Liver (tissue), 9 donors: ENCODE data around the gene RSRC2. TPM values are rescaled to one million over a fixed set of nuclear protein-coding genes. Genes with fewer than 3 reads are reported as not detected.
"Not testable (repeated sequence)": the region's sequence is repeated elsewhere in the genome, so short reads cannot be mapped to it uniquely, and the experiment has no call there.

Source experiments
- DNase-seq: peaks from one replicate; pipeline ENCODE4 v3.0.0-alpha.2; 2017; ENCODE audit warnings: low spot score
- H3K27ac ChIP-seq, 2 donors: one replicate each; pipeline ENCODE4 v1.7.0; 2013; ENCODE audit warnings: inconsistent platforms in 2 of 2, low read length in 2 of 2, control low read depth in 1 of 2, low read depth in 1 of 2, mild to moderate bottlenecking in 1 of 2
- H3K27me3 ChIP-seq, 4 donors: one replicate each; pipeline versions ENCODE4 v1.6.1 to v1.7.0; 2013; ENCODE audit warnings: low read length in 3 of 4, inconsistent platforms in 1 of 4, mild to moderate bottlenecking in 1 of 4, moderate library complexity in 1 of 4; ENCODE audit not compliant: control insufficient read depth in 4 of 4, insufficient read depth in 4 of 4
- H3K36me3 ChIP-seq, 4 donors: one replicate each; pipeline versions ENCODE4 v1.6.1 to v1.7.0; 2013; ENCODE audit warnings: low read length in 3 of 4, mild to moderate bottlenecking in 3 of 4, low read depth in 1 of 4, moderate library complexity in 1 of 4; ENCODE audit not compliant: control insufficient read depth in 4 of 4, insufficient read depth in 3 of 4
- H3K4me1 ChIP-seq, 4 donors: one replicate each; pipeline versions ENCODE4 v1.6.1 to v1.7.0; 2013; ENCODE audit warnings: low read length in 3 of 4, mild to moderate bottlenecking in 3 of 4, moderate library complexity in 1 of 4; ENCODE audit not compliant: control insufficient read depth in 4 of 4, insufficient read depth in 4 of 4
- H3K4me3 ChIP-seq, 3 donors: one replicate each; pipeline versions ENCODE4 v1.6.1 to v1.7.0; 2013; ENCODE audit warnings: low read length in 3 of 3, control low read depth in 1 of 3, low read depth in 1 of 3, mild to moderate bottlenecking in 1 of 3
- H3K9ac ChIP-seq, 2 donors: one replicate each; pipeline ENCODE4 v1.7.0; 2013; ENCODE audit warnings: low read length in 2 of 2, mild to moderate bottlenecking in 2 of 2, moderate library complexity in 2 of 2, control low read depth in 1 of 2, low read depth in 1 of 2
- H3K9me3 ChIP-seq, 4 donors: one replicate each; pipeline versions ENCODE4 v1.6.1 to v1.7.0; 2013; ENCODE audit warnings: low read length in 3 of 4; ENCODE audit not compliant: control insufficient read depth in 4 of 4
- EGR1 ChIP-seq, 2 donors: IDR thresholded peaks; 2 replicates each; pipeline ENCODE4 v1.6.1; 2016 to 2018; ENCODE audit warnings: antibody characterized with exemption in 2 of 2, low read depth in 2 of 2
- FOXA2 ChIP-seq: IDR thresholded peaks from 2 replicates; pipeline ENCODE4 v1.6.1; 2016; ENCODE audit warnings: antibody characterized with exemption
- GABPA ChIP-seq, 2 donors: IDR thresholded peaks in 1 of 2; conservative IDR thresholded peaks in 1 of 2; 2 replicates each; pipeline ENCODE4 v1.6.1; 2016; ENCODE audit warnings: antibody characterized with exemption in 2 of 2, mild to moderate bottlenecking in 1 of 2, moderate library complexity in 1 of 2
- HNF4A ChIP-seq, 2 donors: conservative IDR thresholded peaks; 2 replicates each; pipeline ENCODE4 v1.6.1; 2016; ENCODE audit warnings: antibody characterized with exemption in 2 of 2, mild to moderate bottlenecking in 2 of 2
- HNF4G ChIP-seq: IDR thresholded peaks from 2 replicates; pipeline ENCODE4 v1.6.1; 2016; ENCODE audit warnings: antibody characterized with exemption
- JUND ChIP-seq, 2 donors: IDR thresholded peaks; 2 replicates each; pipeline ENCODE4 v1.6.1; 2016; ENCODE audit warnings: antibody characterized with exemption in 2 of 2
- NR2F2 ChIP-seq: IDR thresholded peaks from 2 replicates; pipeline ENCODE4 v1.6.1; 2016; ENCODE audit warnings: antibody characterized with exemption
- WGBS: extraction: QIAGEN DNeasy Blood & Tissue Kit; methylation state at CpG from one replicate; pipeline ENCODE4 v1.1.7; 2013; 5-methylcytosine and 5-hydroxymethylcytosine counted together
- polyA plus RNA-seq, 2 donors: library from polyadenylated mRNA; stranded (reverse) in 1 of 2; unstranded in 1 of 2; fragments of 200-250 nt in 1 of 2; fragments of >200 nt in 1 of 2; fragmentation: Nextera tagmentation in 1 of 2; extraction: Ambion mirVana in 1 of 2; gene quantifications; one replicate each; pipeline versions ENCODE4 v1.2.1 to v1.2.3, GENCODE V29; 2013 to 2015
- total RNA-seq, 2 donors: library from RNA; depleted of rRNA; stranded (reverse); fragments of >200 nt; gene quantifications; one replicate each; pipeline ENCODE4 v1.2.3, GENCODE V29; 2014
- TF ChIP-seq, protein P1 (sequence below): IDR thresholded peaks from 2 replicates; pipeline ENCODE4 v1.6.1; 2016; ENCODE audit warnings: antibody characterized with exemption, mild to moderate bottlenecking
- TF ChIP-seq, protein P2 (sequence below): fragments of 150-350 bp; IDR thresholded peaks from 2 replicates; pipeline ENCODE4 v1.5.1; 2017; ENCODE audit warnings: improper control_type of control experiment, low read depth, low read length; ENCODE audit not compliant: missing input control
- TF ChIP-seq, protein P3 (sequence below): IDR thresholded peaks from 2 replicates; pipeline ENCODE4 v1.6.1; 2016; ENCODE audit warnings: antibody characterized with exemption
- TF ChIP-seq, protein P4 (sequence below): IDR thresholded peaks from 2 replicates; pipeline ENCODE4 v1.6.1; 2016; ENCODE audit warnings: antibody characterized with exemption
- donor health status: healthy.
- donor health status: healthy.
- donor health status: healthy.
- donor health status: healthy.
- donor health status: healthy.

RSRC2 gene
- total and polyA plus RNA-seq, 4 donors = 15.5 to 31.4 (median 25.7) TPM

DNA sequence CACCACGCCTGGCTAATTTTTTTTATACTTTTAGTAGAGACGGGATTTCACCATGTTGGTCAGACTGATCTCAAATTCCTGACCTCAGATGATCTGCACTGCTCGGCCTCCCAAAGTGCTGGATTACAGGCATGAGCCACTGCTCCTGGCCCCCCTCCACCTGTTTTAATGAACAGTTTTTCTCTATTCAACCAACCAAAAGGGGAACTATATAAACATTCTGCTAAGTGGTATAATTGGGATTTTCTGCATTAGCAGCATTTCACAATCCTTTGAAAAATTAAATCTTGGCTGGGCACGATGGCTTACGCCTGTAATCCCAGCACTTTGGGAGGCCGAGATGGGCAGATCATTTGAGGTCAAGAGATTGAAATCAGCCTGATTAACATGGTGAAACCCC lies 45.1 kb upstream of the RSRC2 start:
- no peak for DNase-seq
- WGBS = 95% methylated on average over 6 of the region's 6 CpGs
- Histone ChIP-seq H3K36me3 (peaks cover 4 to 9% (median 7%) of the 10 kb centered on the region in 4 donors), H3K9ac (no peak overlapping the region), H3K27ac (no peak overlapping the region), H3K4me3 (no peak overlapping the region), H3K4me1 (no peaks in the 10 kb centered on the region), H3K9me3 (no peaks in the 10 kb centered on the region), H3K27me3 (no peaks in the 10 kb centered on the region)
- TF ChIP-seq, protein P1, sequence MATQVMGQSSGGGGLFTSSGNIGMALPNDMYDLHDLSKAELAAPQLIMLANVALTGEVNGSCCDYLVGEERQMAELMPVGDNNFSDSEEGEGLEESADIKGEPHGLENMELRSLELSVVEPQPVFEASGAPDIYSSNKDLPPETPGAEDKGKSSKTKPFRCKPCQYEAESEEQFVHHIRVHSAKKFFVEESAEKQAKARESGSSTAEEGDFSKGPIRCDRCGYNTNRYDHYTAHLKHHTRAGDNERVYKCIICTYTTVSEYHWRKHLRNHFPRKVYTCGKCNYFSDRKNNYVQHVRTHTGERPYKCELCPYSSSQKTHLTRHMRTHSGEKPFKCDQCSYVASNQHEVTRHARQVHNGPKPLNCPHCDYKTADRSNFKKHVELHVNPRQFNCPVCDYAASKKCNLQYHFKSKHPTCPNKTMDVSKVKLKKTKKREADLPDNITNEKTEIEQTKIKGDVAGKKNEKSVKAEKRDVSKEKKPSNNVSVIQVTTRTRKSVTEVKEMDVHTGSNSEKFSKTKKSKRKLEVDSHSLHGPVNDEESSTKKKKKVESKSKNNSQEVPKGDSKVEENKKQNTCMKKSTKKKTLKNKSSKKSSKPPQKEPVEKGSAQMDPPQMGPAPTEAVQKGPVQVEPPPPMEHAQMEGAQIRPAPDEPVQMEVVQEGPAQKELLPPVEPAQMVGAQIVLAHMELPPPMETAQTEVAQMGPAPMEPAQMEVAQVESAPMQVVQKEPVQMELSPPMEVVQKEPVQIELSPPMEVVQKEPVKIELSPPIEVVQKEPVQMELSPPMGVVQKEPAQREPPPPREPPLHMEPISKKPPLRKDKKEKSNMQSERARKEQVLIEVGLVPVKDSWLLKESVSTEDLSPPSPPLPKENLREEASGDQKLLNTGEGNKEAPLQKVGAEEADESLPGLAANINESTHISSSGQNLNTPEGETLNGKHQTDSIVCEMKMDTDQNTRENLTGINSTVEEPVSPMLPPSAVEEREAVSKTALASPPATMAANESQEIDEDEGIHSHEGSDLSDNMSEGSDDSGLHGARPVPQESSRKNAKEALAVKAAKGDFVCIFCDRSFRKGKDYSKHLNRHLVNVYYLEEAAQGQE = no peak
- TF ChIP-seq EGR1 (IDR thresholded peaks at IDR 0.05; ENCODE audit: low read depth in 2 of 2) = no peak
- no peak for TF ChIP-seq HNF4A (conservative IDR thresholded peaks at IDR 0.05)
- no peak for TF ChIP-seq NR2F2
- TF ChIP-seq, protein P2, sequence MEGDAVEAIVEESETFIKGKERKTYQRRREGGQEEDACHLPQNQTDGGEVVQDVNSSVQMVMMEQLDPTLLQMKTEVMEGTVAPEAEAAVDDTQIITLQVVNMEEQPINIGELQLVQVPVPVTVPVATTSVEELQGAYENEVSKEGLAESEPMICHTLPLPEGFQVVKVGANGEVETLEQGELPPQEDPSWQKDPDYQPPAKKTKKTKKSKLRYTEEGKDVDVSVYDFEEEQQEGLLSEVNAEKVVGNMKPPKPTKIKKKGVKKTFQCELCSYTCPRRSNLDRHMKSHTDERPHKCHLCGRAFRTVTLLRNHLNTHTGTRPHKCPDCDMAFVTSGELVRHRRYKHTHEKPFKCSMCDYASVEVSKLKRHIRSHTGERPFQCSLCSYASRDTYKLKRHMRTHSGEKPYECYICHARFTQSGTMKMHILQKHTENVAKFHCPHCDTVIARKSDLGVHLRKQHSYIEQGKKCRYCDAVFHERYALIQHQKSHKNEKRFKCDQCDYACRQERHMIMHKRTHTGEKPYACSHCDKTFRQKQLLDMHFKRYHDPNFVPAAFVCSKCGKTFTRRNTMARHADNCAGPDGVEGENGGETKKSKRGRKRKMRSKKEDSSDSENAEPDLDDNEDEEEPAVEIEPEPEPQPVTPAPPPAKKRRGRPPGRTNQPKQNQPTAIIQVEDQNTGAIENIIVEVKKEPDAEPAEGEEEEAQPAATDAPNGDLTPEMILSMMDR = no peak
- no peak for TF ChIP-seq GABPA (IDR thresholded peaks at IDR 0.05 in 1 of 2, conservative IDR thresholded peaks at IDR 0.05 in 1 of 2)
- no peak for TF ChIP-seq JUND (IDR thresholded peaks at IDR 0.05)
- TF ChIP-seq HNF4G = no peak
- no peak for TF ChIP-seq FOXA2

DNA sequence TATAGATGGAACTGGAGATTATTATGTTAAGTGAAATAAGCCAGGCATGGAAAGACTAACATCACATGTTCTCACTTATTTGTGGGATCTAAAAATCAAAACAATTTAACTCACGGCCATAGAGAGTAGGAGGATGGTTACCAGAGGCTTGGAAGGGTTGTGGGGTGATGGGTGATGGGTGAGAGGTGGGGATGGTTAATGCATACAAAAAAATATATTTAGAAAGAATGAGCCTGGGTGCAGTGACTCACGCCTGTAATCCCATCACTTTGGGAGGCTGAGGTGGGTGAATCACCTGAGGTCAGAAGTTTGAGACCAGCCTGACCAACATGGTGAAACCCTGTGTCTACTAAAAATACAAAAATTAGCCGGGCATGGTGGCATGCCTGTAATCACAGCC lies 43.3 kb upstream of the RSRC2 start:
- H3K9ac ChIP-seq, H3K9me3 ChIP-seq, DNase-seq, H3K27ac ChIP-seq, H3K4me1 ChIP-seq, H3K27me3 ChIP-seq, H3K36me3 ChIP-seq, H3K4me3 ChIP-seq: not testable (repeated sequence)
- WGBS = 95% methylated on average over 3 of the region's 3 CpGs

DNA sequence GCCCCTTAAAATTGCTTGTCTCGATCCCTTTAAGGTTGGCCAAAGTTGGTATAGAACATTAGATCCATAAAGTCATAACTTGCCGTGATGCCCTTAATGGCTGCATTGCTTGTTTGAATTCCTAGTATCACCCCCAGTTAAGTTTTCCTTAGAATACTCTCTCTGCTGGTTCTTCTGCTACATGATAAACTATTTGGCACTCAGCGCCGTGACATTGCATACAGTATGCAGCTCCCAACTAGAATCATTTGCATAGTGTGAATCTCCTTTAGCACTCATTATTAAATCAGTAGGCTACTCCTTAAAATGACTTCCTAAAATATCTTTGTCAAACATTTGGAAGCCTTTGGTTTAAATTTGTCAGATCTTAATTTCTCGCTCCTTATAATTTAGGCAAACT lies 42.6 kb upstream of the RSRC2 start:
- Histone ChIP-seq H3K9ac (no peak overlapping the region), H3K9me3 (no peaks in the 10 kb centered on the region), H3K4me3 (no peak overlapping the region), H3K36me3 (peaks cover 0 to 5% (median 3%) of the 10 kb centered on the region in 4 donors), H3K27me3 (no peaks in the 10 kb centered on the region), H3K27ac (no peak overlapping the region), H3K4me1 (no peaks in the 10 kb centered on the region)
- no peak for DNase-seq
- over 99% methylated on average over 5 of the region's 5 CpGs for WGBS
- TF ChIP-seq, protein P3, sequence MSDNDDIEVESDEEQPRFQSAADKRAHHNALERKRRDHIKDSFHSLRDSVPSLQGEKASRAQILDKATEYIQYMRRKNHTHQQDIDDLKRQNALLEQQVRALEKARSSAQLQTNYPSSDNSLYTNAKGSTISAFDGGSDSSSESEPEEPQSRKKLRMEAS = no peak
- TF ChIP-seq HNF4G = no peak
- TF ChIP-seq, protein P4, sequence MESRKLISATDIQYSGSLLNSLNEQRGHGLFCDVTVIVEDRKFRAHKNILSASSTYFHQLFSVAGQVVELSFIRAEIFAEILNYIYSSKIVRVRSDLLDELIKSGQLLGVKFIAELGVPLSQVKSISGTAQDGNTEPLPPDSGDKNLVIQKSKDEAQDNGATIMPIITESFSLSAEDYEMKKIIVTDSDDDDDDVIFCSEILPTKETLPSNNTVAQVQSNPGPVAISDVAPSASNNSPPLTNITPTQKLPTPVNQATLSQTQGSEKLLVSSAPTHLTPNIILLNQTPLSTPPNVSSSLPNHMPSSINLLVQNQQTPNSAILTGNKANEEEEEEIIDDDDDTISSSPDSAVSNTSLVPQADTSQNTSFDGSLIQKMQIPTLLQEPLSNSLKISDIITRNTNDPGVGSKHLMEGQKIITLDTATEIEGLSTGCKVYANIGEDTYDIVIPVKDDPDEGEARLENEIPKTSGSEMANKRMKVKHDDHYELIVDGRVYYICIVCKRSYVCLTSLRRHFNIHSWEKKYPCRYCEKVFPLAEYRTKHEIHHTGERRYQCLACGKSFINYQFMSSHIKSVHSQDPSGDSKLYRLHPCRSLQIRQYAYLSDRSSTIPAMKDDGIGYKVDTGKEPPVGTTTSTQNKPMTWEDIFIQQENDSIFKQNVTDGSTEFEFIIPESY = no peak

DNA sequence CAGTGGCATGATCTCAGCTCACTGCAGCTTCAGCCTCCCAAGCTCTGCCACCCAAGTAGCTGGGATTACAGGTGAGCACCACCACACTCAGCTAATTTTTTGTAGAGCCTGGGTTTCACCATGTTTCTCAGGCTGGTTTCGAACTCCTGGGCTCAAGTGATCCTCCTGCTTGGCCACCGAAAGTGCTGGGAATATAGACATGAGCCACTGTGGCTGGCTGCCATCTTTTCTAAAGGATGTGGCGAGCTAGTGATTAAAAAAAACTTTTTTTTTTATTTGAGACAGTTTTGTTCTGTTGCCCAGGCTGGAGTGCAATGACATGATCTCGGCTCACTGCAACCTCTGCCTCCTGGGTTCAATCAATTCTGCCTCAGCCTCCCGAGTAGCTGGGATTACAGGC lies 40.1 kb upstream of the RSRC2 start:
- H3K27me3 ChIP-seq, H3K9me3 ChIP-seq, H3K4me1 ChIP-seq, DNase-seq, H3K9ac ChIP-seq, H3K4me3 ChIP-seq, H3K27ac ChIP-seq, H3K36me3 ChIP-seq: not testable (repeated sequence)
- 97% methylated on average over 5 of the region's 5 CpGs for WGBS
